NCI-H510A (cell line): ENCODE data around the gene SUN1.
"Not testable (repeated sequence)": the region's sequence is repeated elsewhere in the genome, so short reads cannot be mapped to it uniquely, and the experiment has no call there.

Source experiments
- DNase-seq: peaks from one replicate; lab custom pipeline; 2025; lab: John Stamatoyannopoulos, UW

The SUN1 gene

DNA sequence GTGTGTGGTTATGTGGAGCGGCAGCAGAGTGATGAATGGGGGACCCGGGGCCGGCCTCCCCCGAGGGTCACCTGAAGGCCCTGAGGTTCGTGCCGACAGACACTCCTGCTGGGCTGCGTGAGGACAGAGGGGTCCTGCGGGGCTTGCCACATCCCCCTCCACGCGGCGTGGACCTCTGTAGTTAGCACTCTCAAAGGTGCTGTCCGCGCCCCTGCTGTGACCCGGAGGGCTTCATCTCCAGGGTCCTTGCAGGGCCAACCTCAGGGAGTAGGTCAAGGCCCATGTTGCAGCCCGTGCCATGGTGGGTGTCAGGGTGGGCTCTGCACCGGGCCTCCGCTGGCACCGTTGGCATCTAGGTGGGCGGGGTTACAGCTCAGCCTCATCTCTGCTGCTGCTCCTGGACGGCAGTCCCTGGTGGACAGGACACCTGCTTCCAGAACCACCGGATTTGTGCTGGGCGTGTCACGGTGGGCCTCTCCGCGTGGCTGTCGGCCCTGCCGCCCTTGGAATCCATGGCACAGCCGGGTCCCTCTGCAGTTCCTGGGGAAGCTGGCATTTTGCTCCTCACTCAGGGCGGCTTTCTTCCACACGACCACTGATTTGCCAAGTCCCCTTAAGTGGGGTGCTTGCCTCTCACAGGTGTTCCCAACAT is 24.3 kb downstream of the SUN1 start:
- no peak for DNase-seq

- DNase-seq, result no peak
Observed at GRCh38 chr7:857661-858060, 25.4 kb downstream of the SUN1 start.

- no peak for DNase-seq
Observed at GRCh38 chr7:859359-860030, 27.2 kb downstream of the SUN1 start.

DNA sequence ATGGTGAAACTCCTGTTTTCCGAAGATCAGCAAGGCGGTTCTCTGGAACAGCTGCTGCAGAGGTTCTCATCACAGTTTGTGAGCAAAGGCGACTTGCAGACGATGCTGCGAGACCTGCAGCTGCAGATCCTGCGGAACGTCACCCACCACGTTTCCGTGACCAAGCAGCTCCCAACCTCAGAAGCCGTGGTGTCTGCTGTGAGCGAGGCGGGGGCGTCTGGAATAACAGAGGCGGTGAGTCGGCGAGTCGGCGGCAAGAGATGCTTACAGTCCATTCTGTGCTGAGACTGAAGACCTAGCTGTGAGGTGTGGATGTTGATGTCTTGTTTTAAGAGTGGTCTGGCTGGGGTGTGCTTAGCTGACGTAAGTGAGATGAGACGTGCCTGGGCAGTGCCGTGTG is 27.9 kb downstream of the SUN1 start:
- DNase-seq, result no peak

GRCh38 chr7:861222-861621 is 28.9 kb downstream of the SUN1 start:
- DNase-seq, result no peak

GRCh38 chr7:862157-862556 is 29.9 kb downstream of the SUN1 start:
- no peak for DNase-seq

DNA sequence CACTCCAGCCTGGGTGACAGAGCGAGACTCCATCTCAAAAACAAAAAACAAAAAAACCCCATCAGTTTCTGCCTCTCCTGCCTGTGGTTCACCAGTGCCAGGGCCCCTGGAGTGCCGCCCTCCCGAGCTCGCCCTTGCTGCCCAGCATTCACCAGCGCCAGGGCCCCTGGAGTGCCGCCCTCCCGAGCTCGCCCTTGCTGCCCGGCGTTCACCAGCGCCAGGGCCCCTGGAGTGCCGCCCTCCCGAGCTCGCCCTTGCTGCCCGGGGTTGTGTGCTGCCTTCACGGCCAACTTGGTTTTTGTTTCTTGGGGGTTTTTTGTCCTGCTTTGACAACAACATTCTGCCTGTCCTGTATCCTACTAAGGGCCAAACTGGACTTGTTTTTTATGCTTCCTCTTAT is 30.8 kb downstream of the SUN1 start:
- DNase-seq, result no peak

GRCh38 chr7:865921-866320 is 33.6 kb downstream of the SUN1 start:
- no peak for DNase-seq

DNA sequence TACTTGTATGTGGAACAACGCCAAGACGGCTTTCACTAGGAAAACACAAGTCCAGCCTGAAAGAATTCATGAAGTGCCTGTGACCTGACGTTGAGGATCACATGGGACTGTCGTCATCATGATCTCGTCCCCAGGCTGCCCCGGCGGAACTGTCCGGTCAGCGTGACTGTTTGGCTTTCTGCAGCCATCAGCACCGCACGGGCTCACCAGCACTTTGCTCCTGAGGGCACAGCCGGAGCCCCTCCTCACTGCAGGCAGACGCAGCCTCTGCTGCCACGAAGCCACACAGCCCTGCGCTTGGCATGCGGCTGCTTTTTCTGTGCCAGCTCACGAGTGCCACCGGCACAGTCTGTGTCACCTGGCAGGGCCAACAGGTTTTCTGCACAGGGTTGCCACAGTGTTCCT is 34.7 kb downstream of the SUN1 start:
- no peak for DNase-seq

GRCh38 chr7:867406-868188 is 35.3 kb downstream of the SUN1 start:
- DNase-seq, result no peak

DNA sequence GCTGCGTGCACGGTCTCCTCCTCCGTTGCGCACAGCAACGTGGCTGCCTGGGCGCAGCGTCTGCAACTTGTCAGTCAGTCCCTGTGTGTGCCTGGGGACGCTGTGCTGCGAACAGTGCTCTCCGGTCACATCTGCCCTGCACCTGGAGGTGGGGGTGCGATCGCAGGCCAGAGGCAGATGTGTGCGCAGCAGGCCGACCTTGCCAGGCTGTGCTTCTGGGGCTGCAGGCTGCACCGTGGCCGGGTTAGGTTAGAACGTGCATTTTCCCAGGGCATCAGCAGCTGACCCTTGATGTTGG is 35.9 kb downstream of the SUN1 start:
- DNase-seq, result no peak

- DNase-seq, result no peak
Observed at GRCh38 chr7:869348-869747, 37.1 kb downstream of the SUN1 start.

- DNase-seq, result no peak
Observed at GRCh38 chr7:871900-872537, 39.7 kb downstream of the SUN1 start.

- DNase-seq, result not testable (repeated sequence)
Observed at GRCh38 chr7:872685-873084, 40.4 kb downstream of the SUN1 start.

- no peak for DNase-seq
Observed at GRCh38 chr7:873367-874002, 41.2 kb downstream of the SUN1 start.

DNA sequence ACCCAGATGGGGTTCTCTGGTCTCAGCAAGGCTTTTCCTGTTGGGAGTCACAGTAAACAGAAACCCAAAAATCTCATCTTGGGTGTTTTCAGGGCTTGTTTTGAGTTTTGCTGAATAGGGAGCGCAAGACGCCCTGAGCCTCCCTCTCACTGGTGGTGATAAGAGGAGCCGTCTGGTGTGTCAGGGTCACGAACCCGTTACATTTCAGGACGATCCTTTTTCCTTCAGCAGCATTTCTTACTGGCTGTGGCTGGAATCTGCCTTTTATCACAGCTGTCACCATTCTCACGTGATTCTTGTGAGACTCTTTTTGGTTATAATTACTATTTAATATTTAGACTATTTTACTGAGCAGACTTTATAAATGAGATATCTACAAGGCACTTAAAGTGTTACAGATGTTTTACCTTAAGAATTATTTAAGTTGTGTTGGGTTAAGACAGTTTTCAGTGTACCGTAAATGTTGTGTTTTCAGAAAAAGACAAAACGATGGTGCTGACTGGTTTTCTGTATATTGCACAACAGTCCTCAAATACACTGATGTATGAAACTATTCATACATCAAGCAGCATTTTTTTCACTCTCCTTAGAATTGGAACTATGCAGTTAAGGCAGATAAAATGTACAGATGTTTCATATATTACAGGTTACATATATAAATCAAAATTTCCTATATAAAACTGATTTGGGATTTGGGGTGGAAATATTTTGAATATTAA is 41.9 kb downstream of the SUN1 start:
- no peak for DNase-seq

GRCh38 chr7:875051-875450 is 42.8 kb downstream of the SUN1 start:
- DNase-seq, result no peak

- DNase-seq, result no peak
Observed at GRCh38 chr7:875476-876076, 43.3 kb downstream of the SUN1 start.

GRCh38 chr7:876077-876971 is 44.0 kb downstream of the SUN1 start, which contains the start of gene GET4:
GET4 (plus strand) TSS chr7:876554; CDS start chr7:876646, 92 bp downstream.
- DNase-seq, result no peak

GRCh38 chr7:876972-877311 is 44.7 kb downstream of the SUN1 start:
- DNase-seq, result no peak
